ENCODE measurements around the gene MAN2B2. TPM values are rescaled to one million over a fixed set of nuclear protein-coding genes. Genes with fewer than 3 reads are reported as not detected.
"Not testable (repeated sequence)": the region's sequence is repeated elsewhere in the genome, so short reads cannot be mapped to it uniquely, and the experiment has no call there.

The MAN2B2 gene
- total and polyA plus RNA-seq, 2 of the 8 experiments (the other 6 are each of a cell fraction or from before 2014, with no cell fraction given) = 3.3 to 4.0 TPM

DNA sequence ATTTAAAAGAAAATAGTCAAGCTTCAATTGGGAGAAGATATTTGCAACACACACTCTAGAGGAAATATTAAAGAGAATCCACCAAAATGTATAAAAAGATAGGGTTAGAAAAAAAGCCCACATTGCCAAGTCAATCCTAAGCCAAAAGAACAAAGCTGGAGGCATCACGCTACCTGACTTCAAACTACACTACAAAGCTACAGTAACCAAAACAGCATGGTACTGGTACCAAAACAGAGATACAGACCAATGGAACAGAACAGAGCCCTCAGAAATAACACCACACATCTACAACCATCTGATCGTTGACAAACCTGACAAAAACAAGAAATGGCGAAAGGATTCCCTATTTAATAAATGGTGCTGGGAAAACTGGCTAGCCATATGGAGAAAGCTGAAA is 79.2 kb downstream of the MAN2B2 start:
- H3K27me3 ChIP-seq (replicated peaks in 1 of 4; ENCODE audit: control insufficient read depth in 3 of 4, extremely low read depth in 1 of 4, insufficient read depth in 3 of 4, low read length in 3 of 4) = peaks cover 0 to 14% (median 8%) of the 10 kb centered on the region in 4 experiments; a peak in 5 of 7 replicates
- H4K8ac ChIP-seq (ENCODE audit: extremely low read depth, insufficient read depth, low read length); H3K79me1 ChIP-seq (ENCODE audit: low read depth, low read length); H2BK12ac ChIP-seq (ENCODE audit: low read depth, low read length); H2AK5ac ChIP-seq (ENCODE audit: low read depth, low read length); H3K4ac ChIP-seq (replicated peaks; ENCODE audit: insufficient read length, low read depth, low read length); H2BK20ac ChIP-seq (ENCODE audit: low read length); H4K5ac ChIP-seq (ENCODE audit: insufficient read length, low read depth, low read length); H4K20me1 ChIP-seq (replicated peaks in 1 of 2; ENCODE audit: control insufficient read depth in 1 of 2, insufficient read depth in 2 of 2, low read length in 2 of 2); H2BK5ac ChIP-seq (ENCODE audit: low read depth, low read length); H3K23ac ChIP-seq (ENCODE audit: insufficient read length); FAIRE-seq; H4K91ac ChIP-seq (replicated peaks; ENCODE audit: insufficient read length, low read length); H3K14ac ChIP-seq (ENCODE audit: insufficient read length); H2AFZ ChIP-seq (ENCODE audit: low read length); H3K4me2 ChIP-seq (ENCODE audit: insufficient read depth in 1 of 2, low read depth in 2 of 2, low read length in 2 of 2); DNase-seq (ENCODE audit: low read depth in 1 of 2, low spot score in 2 of 2); H3K9me3 ChIP-seq (ENCODE audit: insufficient read depth in 2 of 2, low read depth in 1 of 2, low read length in 1 of 2); H3K9ac ChIP-seq (replicated peaks in 1 of 4; ENCODE audit: extremely low read depth in 1 of 4, low read depth in 3 of 4, low read length in 3 of 4); H3K27ac ChIP-seq (ENCODE audit: low read depth, low read length); H3K4me1 ChIP-seq (replicated peaks in 1 of 4; ENCODE audit: control insufficient read depth in 3 of 4, insufficient read depth in 4 of 4, low read length in 3 of 4); H2BK120ac ChIP-seq (replicated peaks; ENCODE audit: low read depth, low read length); CTCF ChIA-PET (ENCODE audit: partially characterized antibody); H3K56ac ChIP-seq (replicated peaks; ENCODE audit: insufficient read length, low read depth, low read length); H3K23me2 ChIP-seq (ENCODE audit: low read depth, low read length); H3K36me3 ChIP-seq (ENCODE audit: control insufficient read depth in 2 of 4, insufficient read depth in 4 of 4, low read length in 3 of 4); H2BK15ac ChIP-seq (ENCODE audit: low read length); H3K79me2 ChIP-seq (ENCODE audit: control insufficient read depth in 1 of 2, insufficient read depth in 2 of 2, low read length in 2 of 2); H3K18ac ChIP-seq (ENCODE audit: extremely low read depth, low read length); H3K4me3 ChIP-seq (ENCODE audit: extremely low read depth in 1 of 4, insufficient read depth in 2 of 4, low read depth in 3 of 4, low read length in 4 of 4): not testable (repeated sequence)
- POLR2A ChIA-PET (ENCODE audit: partially characterized antibody) = interaction anchor here (0.9 to 1.1 kb wide), 2 partner anchors 11 to 27 kb away, joined by 3 read pairs; no protein-coding TSS in a partner anchor
- 80% methylated on average over 3 of the region's 3 CpGs; no CpG with 5 or more reads in 1 of the 2 experiments for WGBS, 2 experiments (ENCODE audit: extremely low coverage in 1 of 2, insufficient coverage in 1 of 2, insufficient read length in 1 of 2, insufficient replicate concordance in 2 of 2, low coverage in 1 of 2, low lambda C conversion rate in 2 of 2, missing lambda C conversion rate in 1 of 2)

DNA sequence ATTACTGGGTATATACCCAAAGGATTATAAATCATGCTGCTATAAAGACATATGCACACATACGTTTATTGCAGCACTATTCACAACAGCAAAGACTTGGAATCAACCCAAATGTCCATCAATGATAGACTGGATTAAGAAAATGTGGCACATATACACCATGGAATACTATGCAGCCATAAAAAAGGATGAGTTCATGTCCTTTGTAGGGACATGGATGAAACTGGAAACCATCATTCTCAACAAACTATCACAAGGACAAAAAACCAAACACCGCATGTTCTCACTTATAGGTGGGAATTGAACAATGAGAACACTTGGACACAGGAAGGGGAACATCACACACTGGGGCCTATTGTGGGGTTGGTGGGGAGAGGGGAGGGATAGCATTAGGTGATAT is 80.3 kb downstream of the MAN2B2 start:
- H4K20me1 ChIP-seq (replicated peaks in 1 of 2; ENCODE audit: control insufficient read depth in 1 of 2, insufficient read depth in 2 of 2, low read length in 2 of 2); H3K27ac ChIP-seq (ENCODE audit: low read depth, low read length); H3K9ac ChIP-seq (replicated peaks in 1 of 4; ENCODE audit: extremely low read depth in 1 of 4, low read depth in 3 of 4, low read length in 3 of 4); H3K4me3 ChIP-seq (ENCODE audit: extremely low read depth in 1 of 4, insufficient read depth in 2 of 4, low read depth in 3 of 4, low read length in 4 of 4); H2BK20ac ChIP-seq (ENCODE audit: low read length); H3K23ac ChIP-seq (ENCODE audit: insufficient read length); H3K4me1 ChIP-seq (replicated peaks in 1 of 4; ENCODE audit: control insufficient read depth in 3 of 4, insufficient read depth in 4 of 4, low read length in 3 of 4); H2BK5ac ChIP-seq (ENCODE audit: low read depth, low read length); H3K79me2 ChIP-seq (ENCODE audit: control insufficient read depth in 1 of 2, insufficient read depth in 2 of 2, low read length in 2 of 2); H2AFZ ChIP-seq (ENCODE audit: low read length); H3K36me3 ChIP-seq (ENCODE audit: control insufficient read depth in 2 of 4, insufficient read depth in 4 of 4, low read length in 3 of 4); H3K23me2 ChIP-seq (ENCODE audit: low read depth, low read length); H2BK15ac ChIP-seq (ENCODE audit: low read length); H3K9me3 ChIP-seq (ENCODE audit: insufficient read depth in 2 of 2, low read depth in 1 of 2, low read length in 1 of 2); H4K91ac ChIP-seq (replicated peaks; ENCODE audit: insufficient read length, low read length); H3K14ac ChIP-seq (ENCODE audit: insufficient read length); FAIRE-seq; H4K8ac ChIP-seq (ENCODE audit: extremely low read depth, insufficient read depth, low read length); H2AK5ac ChIP-seq (ENCODE audit: low read depth, low read length); H2BK120ac ChIP-seq (replicated peaks; ENCODE audit: low read depth, low read length); H3K4ac ChIP-seq (replicated peaks; ENCODE audit: insufficient read length, low read depth, low read length); POLR2A ChIA-PET (ENCODE audit: partially characterized antibody); H2BK12ac ChIP-seq (ENCODE audit: low read depth, low read length); H3K56ac ChIP-seq (replicated peaks; ENCODE audit: insufficient read length, low read depth, low read length); H3K4me2 ChIP-seq (ENCODE audit: insufficient read depth in 1 of 2, low read depth in 2 of 2, low read length in 2 of 2); H3K18ac ChIP-seq (ENCODE audit: extremely low read depth, low read length); DNase-seq (ENCODE audit: low read depth in 1 of 2, low spot score in 2 of 2); H4K5ac ChIP-seq (ENCODE audit: insufficient read length, low read depth, low read length); H3K79me1 ChIP-seq (ENCODE audit: low read depth, low read length): not testable (repeated sequence)
- CTCF ChIA-PET (ENCODE audit: partially characterized antibody) = interaction anchor here (0.9 to 2.0 kb wide), 2 partner anchors 25 to 419 kb away, joined by 3 to 8 read pairs; no protein-coding TSS in a partner anchor
- peaks cover 0 to 24% (median 16%) of the 10 kb centered on the region in 4 experiments; a peak in 5 of 7 replicates for H3K27me3 ChIP-seq (replicated peaks in 1 of 4; ENCODE audit: control insufficient read depth in 3 of 4, extremely low read depth in 1 of 4, insufficient read depth in 3 of 4, low read length in 3 of 4)
- 71% methylated on average over 2 of the region's 2 CpGs; no CpG with 5 or more reads in 1 of the 2 experiments for WGBS, 2 experiments (ENCODE audit: extremely low coverage in 1 of 2, insufficient coverage in 1 of 2, insufficient read length in 1 of 2, insufficient replicate concordance in 2 of 2, low coverage in 1 of 2, low lambda C conversion rate in 2 of 2, missing lambda C conversion rate in 1 of 2)

All from H1 (cell line).